ENCODE data around the gene COX18. TPM values are rescaled to one million over a fixed set of nuclear protein-coding genes. Genes with fewer than 3 reads are reported as not detected.

The COX18 gene
- total and polyA plus RNA-seq, 3 donors from 2014 or later, result 16.9 to 38.0 (median 32.7) TPM

- intact Hi-C loops (cut with DNase I; ENCODE audit: low total_unique reads), result no loop called here
- Histone ChIP-seq H3K9me3 (no peaks in the 10 kb centered on the region), H3K36me3 (ENCODE audit: low read depth, missing control alignments) (no peaks in the 10 kb centered on the region), H3K4me1 (no peaks in the 10 kb centered on the region), H3K4me3 (no peak overlapping the region), H3K27ac (no peak overlapping the region), H3K27me3 (no peaks in the 10 kb centered on the region)
- no peak for DNase-seq
- WGBS, 2 donors, result 40 to 61% methylated on average over 1 of the region's 1 CpG
- TF ChIP-seq POLR2A (IDR thresholded peaks at IDR 0.05), result no peak
- TF ChIP-seq CTCF (IDR thresholded peaks at IDR 0.05), result no peak
These were observed 47.9 kb downstream of the COX18 start for GRCh38 chr4:73021634-73022033.

- TF ChIP-seq POLR2A (IDR thresholded peaks at IDR 0.05), result no peak
- TF ChIP-seq CTCF (IDR thresholded peaks at IDR 0.05), result peak; percentile 77 to 89 (median 81)
- H3K4me3 ChIP-seq, result no peak overlapping the region
- WGBS, 2 donors, result 19 to 28% methylated on average over 3 of the region's 3 CpGs
- no peaks in the 10 kb centered on the region for H3K36me3 ChIP-seq (ENCODE audit: low read depth, missing control alignments)
- DNase-seq, result peak; percentile 27
- H3K27me3 ChIP-seq, result no peaks in the 10 kb centered on the region
- intact Hi-C loops (cut with DNase I; ENCODE audit: low total_unique reads), result no loop called here
- no peaks in the 10 kb centered on the region for H3K9me3 ChIP-seq
- H3K4me1 ChIP-seq, result no peaks in the 10 kb centered on the region
- no peak overlapping the region for H3K27ac ChIP-seq
These were observed 50.0 kb downstream of the COX18 start for GRCh38 chr4:73019462-73020047.

- Histone ChIP-seq H3K27me3 (no peaks in the 10 kb centered on the region), H3K36me3 (ENCODE audit: low read depth, missing control alignments) (no peaks in the 10 kb centered on the region), H3K9me3 (no peaks in the 10 kb centered on the region), H3K4me3 (no peak overlapping the region), H3K27ac (no peak overlapping the region), H3K4me1 (no peaks in the 10 kb centered on the region)
- WGBS, 2 donors, result 89 to 92% methylated on average over 6 of the region's 6 CpGs
- DNase-seq, result no peak
- TF ChIP-seq CTCF (IDR thresholded peaks at IDR 0.05), result no peak
- TF ChIP-seq POLR2A (IDR thresholded peaks at IDR 0.05), result no peak
- intact Hi-C loops (cut with DNase I; ENCODE audit: low total_unique reads), result no loop called here
These were observed 50.9 kb downstream of the COX18 start for GRCh38 chr4:73018595-73018994.

GRCh38 chr4:73013310-73013709 is 56.2 kb downstream of the COX18 start:
- Histone ChIP-seq H3K27me3 (no peaks in the 10 kb centered on the region), H3K27ac (no peak overlapping the region), H3K36me3 (ENCODE audit: low read depth, missing control alignments) (no peaks in the 10 kb centered on the region), H3K9me3 (no peaks in the 10 kb centered on the region), H3K4me1 (no peaks in the 10 kb centered on the region), H3K4me3 (no peak overlapping the region)
- DNase-seq, result no peak
- intact Hi-C loops (cut with DNase I; ENCODE audit: low total_unique reads), result no loop called here
- no peak for TF ChIP-seq POLR2A (IDR thresholded peaks at IDR 0.05)
- TF ChIP-seq CTCF (IDR thresholded peaks at IDR 0.05), result no peak
- WGBS, 2 donors, result 86 to 94% methylated on average over 1 of the region's 1 CpG

- 95 to 100% methylated on average over 2 to 4 of the region's 4 CpGs for WGBS, 2 donors
- Histone ChIP-seq H3K4me3 (no peak overlapping the region), H3K36me3 (ENCODE audit: low read depth, missing control alignments) (no peaks in the 10 kb centered on the region), H3K27ac (no peak overlapping the region), H3K4me1 (no peaks in the 10 kb centered on the region), H3K27me3 (no peaks in the 10 kb centered on the region), H3K9me3 (no peaks in the 10 kb centered on the region)
- intact Hi-C loops (cut with DNase I; ENCODE audit: low total_unique reads), result no loop called here
- no peak for DNase-seq
- no peak for TF ChIP-seq CTCF (IDR thresholded peaks at IDR 0.05)
- TF ChIP-seq POLR2A (IDR thresholded peaks at IDR 0.05), result no peak
These were observed 56.8 kb downstream of the COX18 start for GRCh38 chr4:73012673-73013072.
